ENCODE measurements around the gene TP73.

The TP73 gene

GRCh38 chr1:3653286-3653618, 936 bp downstream of the TP73 start:
- no peak for DNase-seq (ENCODE audit: low spot score)

GRCh38 chr1:3654549-3655281, 2.4 kb downstream of the TP73 start:
- DNase-seq (ENCODE audit: low spot score), result no peak

GRCh38 chr1:3656450-3657095, 4.3 kb downstream of the TP73 start:
- no peak for DNase-seq (ENCODE audit: low spot score)

- DNase-seq (ENCODE audit: low spot score), result no peak
Measured at GRCh38 chr1:3657096-3657475, 4.8 kb downstream of the TP73 start.

GRCh38 chr1:3657578-3658230, 5.4 kb downstream of the TP73 start:
- no peak for DNase-seq (ENCODE audit: low spot score)

- no peak for DNase-seq (ENCODE audit: low spot score)
Measured at GRCh38 chr1:3658231-3658615, 5.9 kb downstream of the TP73 start.

- DNase-seq (ENCODE audit: low spot score), result no peak
Measured at GRCh38 chr1:3659093-3659492, 6.8 kb downstream of the TP73 start.

- DNase-seq (ENCODE audit: low spot score), result no peak
Measured at GRCh38 chr1:3660704-3661103, 8.4 kb downstream of the TP73 start.

GRCh38 chr1:3661631-3662030, 9.3 kb downstream of the TP73 start:
- no peak for DNase-seq (ENCODE audit: low spot score)

- no peak for DNase-seq (ENCODE audit: low spot score)
Measured at GRCh38 chr1:3662080-3662671, 9.9 kb downstream of the TP73 start.

- DNase-seq (ENCODE audit: low spot score), result no peak
Measured at GRCh38 chr1:3663999-3664699, 11.8 kb downstream of the TP73 start.

- DNase-seq (ENCODE audit: low spot score), result no peak
Measured at GRCh38 chr1:3664700-3665375, 12.5 kb downstream of the TP73 start.

GRCh38 chr1:3668148-3668547, 15.8 kb downstream of the TP73 start:
- DNase-seq (ENCODE audit: low spot score), result no peak

- DNase-seq (ENCODE audit: low spot score), result peak; percentile 86
Measured at GRCh38 chr1:3668585-3669300, 16.4 kb downstream of the TP73 start.

- DNase-seq (ENCODE audit: low spot score), result no peak
Measured at GRCh38 chr1:3669421-3669821, 17.1 kb downstream of the TP73 start.

GRCh38 chr1:3669971-3670431, 17.7 kb downstream of the TP73 start:
- DNase-seq (ENCODE audit: low spot score), result no peak

- DNase-seq (ENCODE audit: low spot score), result no peak
Measured at GRCh38 chr1:3670823-3671265, 18.5 kb downstream of the TP73 start.

GRCh38 chr1:3671371-3672180, 19.3 kb downstream of the TP73 start:
- no peak for DNase-seq (ENCODE audit: low spot score)

GRCh38 chr1:3672231-3672970, 20.1 kb downstream of the TP73 start:
- no peak for DNase-seq (ENCODE audit: low spot score)

GRCh38 chr1:3672971-3673361, 20.6 kb downstream of the TP73 start:
- no peak for DNase-seq (ENCODE audit: low spot score)
